ENCODE results near the gene MFSD6L.

The MFSD6L gene

GRCh38 chr17:8799570-8800212 lies 526 bp upstream of the MFSD6L start:
- H3K9ac ChIP-seq (ENCODE audit: low read depth, low read length, poor library complexity, severe bottlenecking), result no peak overlapping the region
- no peak overlapping the region for H3K4me3 ChIP-seq (ENCODE audit: low read length, poor library complexity, severe bottlenecking)
- H3K9me3 ChIP-seq (ENCODE audit: insufficient read depth, low read depth, low read length), result no peaks in the 10 kb centered on the region
- no peak for TF ChIP-seq EZH2phosphoT487 (IDR thresholded peaks at IDR 0.05; ENCODE audit: borderline replicate concordance)
- TF ChIP-seq, protein P1, sequence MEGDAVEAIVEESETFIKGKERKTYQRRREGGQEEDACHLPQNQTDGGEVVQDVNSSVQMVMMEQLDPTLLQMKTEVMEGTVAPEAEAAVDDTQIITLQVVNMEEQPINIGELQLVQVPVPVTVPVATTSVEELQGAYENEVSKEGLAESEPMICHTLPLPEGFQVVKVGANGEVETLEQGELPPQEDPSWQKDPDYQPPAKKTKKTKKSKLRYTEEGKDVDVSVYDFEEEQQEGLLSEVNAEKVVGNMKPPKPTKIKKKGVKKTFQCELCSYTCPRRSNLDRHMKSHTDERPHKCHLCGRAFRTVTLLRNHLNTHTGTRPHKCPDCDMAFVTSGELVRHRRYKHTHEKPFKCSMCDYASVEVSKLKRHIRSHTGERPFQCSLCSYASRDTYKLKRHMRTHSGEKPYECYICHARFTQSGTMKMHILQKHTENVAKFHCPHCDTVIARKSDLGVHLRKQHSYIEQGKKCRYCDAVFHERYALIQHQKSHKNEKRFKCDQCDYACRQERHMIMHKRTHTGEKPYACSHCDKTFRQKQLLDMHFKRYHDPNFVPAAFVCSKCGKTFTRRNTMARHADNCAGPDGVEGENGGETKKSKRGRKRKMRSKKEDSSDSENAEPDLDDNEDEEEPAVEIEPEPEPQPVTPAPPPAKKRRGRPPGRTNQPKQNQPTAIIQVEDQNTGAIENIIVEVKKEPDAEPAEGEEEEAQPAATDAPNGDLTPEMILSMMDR (conservative IDR thresholded peaks at IDR 0.05; ENCODE audit: low read length), result no peak
- no peak overlapping the region for H2AFZ ChIP-seq (ENCODE audit: low read length)
- no peaks in the 10 kb centered on the region for H4K20me1 ChIP-seq (ENCODE audit: insufficient read depth, low read length, poor library complexity, severe bottlenecking)
- H3K79me2 ChIP-seq (ENCODE audit: insufficient read depth, low read length), result no peaks in the 10 kb centered on the region
- H3K27me3 ChIP-seq (ENCODE audit: insufficient read depth, low read length, poor library complexity, severe bottlenecking), result no peaks in the 10 kb centered on the region
- no peaks in the 10 kb centered on the region for H3K9me2 ChIP-seq (replicated peaks; ENCODE audit: low read depth, low read length)
- no peak overlapping the region for H3K4me2 ChIP-seq (ENCODE audit: low read depth, low read length, poor library complexity, severe bottlenecking)
- no peaks in the 10 kb centered on the region for H3F3A ChIP-seq (ENCODE audit: low read depth)
- no peaks in the 10 kb centered on the region for H3K4me1 ChIP-seq (ENCODE audit: insufficient read depth, low read length, poor library complexity, severe bottlenecking)
- peaks cover 29% of the 10 kb centered on the region; the same call in 1 of the 2 replicates for H3K36me3 ChIP-seq (ENCODE audit: insufficient read depth, low read length)

GRCh38 chr17:8798176-8798845 lies 854 bp downstream of the MFSD6L start:
- no peak overlapping the region for H3K4me3 ChIP-seq (ENCODE audit: low read length, poor library complexity, severe bottlenecking)
- no peaks in the 10 kb centered on the region for H3K27me3 ChIP-seq (ENCODE audit: insufficient read depth, low read length, poor library complexity, severe bottlenecking)
- H3K9ac ChIP-seq (ENCODE audit: low read depth, low read length, poor library complexity, severe bottlenecking), result no peak overlapping the region
- H3K79me2 ChIP-seq (ENCODE audit: insufficient read depth, low read length), result no peaks in the 10 kb centered on the region
- H3K4me1 ChIP-seq (ENCODE audit: insufficient read depth, low read length, poor library complexity, severe bottlenecking), result no peaks in the 10 kb centered on the region
- peaks cover 22% of the 10 kb centered on the region; the same call in 1 of the 2 replicates for H3K36me3 ChIP-seq (ENCODE audit: insufficient read depth, low read length)
- H3K9me3 ChIP-seq (ENCODE audit: insufficient read depth, low read depth, low read length), result no peaks in the 10 kb centered on the region
- H3F3A ChIP-seq (ENCODE audit: low read depth), result no peaks in the 10 kb centered on the region
- no peak overlapping the region for H3K4me2 ChIP-seq (ENCODE audit: low read depth, low read length, poor library complexity, severe bottlenecking)
- no peaks in the 10 kb centered on the region for H3K9me2 ChIP-seq (replicated peaks; ENCODE audit: low read depth, low read length)
- no peaks in the 10 kb centered on the region for H4K20me1 ChIP-seq (ENCODE audit: insufficient read depth, low read length, poor library complexity, severe bottlenecking)
- TF ChIP-seq, protein P1 (conservative IDR thresholded peaks at IDR 0.05; ENCODE audit: low read length), result no peak
- TF ChIP-seq EZH2phosphoT487 (IDR thresholded peaks at IDR 0.05; ENCODE audit: borderline replicate concordance), result no peak
- no peak overlapping the region for H2AFZ ChIP-seq (ENCODE audit: low read length)

DNA sequence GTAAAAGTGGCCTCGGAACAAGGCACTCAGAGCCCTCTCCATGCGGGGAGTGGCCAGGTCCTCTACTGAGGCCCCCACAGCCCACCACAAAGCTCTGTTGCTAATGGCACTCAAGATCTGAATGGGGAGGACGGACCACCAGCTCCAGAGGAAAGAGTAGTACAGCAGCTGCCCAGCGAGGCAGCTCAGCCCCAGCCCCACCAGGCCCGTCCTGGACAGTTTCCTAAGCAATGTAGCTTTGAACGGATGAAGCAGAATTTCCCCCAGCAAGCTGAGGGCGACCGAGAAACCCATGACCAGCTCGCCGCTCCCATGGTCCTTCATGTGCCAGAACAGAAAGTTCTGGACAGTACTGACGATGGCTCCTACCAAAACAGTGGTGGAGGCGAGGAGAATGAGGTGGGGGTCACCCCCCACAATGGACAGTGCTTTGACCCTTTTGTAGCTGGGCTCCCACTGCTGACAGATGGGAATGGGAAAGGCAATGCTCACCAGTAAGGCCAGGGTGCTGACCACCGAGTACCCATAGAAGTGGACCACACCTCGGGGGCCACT lies 1.5 kb downstream of the MFSD6L start:
- Histone ChIP-seq H3F3A (ENCODE audit: low read depth) (no peaks in the 10 kb centered on the region), H3K4me1 (ENCODE audit: insufficient read depth, low read length, poor library complexity, severe bottlenecking) (no peaks in the 10 kb centered on the region), H4K20me1 (ENCODE audit: insufficient read depth, low read length, poor library complexity, severe bottlenecking) (no peaks in the 10 kb centered on the region), H3K36me3 (ENCODE audit: insufficient read depth, low read length) (peaks cover 16% of the 10 kb centered on the region; the same call in 1 of the 2 replicates), H3K9me2 (replicated peaks; ENCODE audit: low read depth, low read length) (no peaks in the 10 kb centered on the region), H3K27me3 (ENCODE audit: insufficient read depth, low read length, poor library complexity, severe bottlenecking) (no peaks in the 10 kb centered on the region), H2AFZ (ENCODE audit: low read length) (no peak overlapping the region), H3K4me3 (ENCODE audit: low read length, poor library complexity, severe bottlenecking) (no peak overlapping the region), H3K4me2 (ENCODE audit: low read depth, low read length, poor library complexity, severe bottlenecking) (no peak overlapping the region), H3K9me3 (ENCODE audit: insufficient read depth, low read depth, low read length) (no peaks in the 10 kb centered on the region), H3K79me2 (ENCODE audit: insufficient read depth, low read length) (no peaks in the 10 kb centered on the region), H3K9ac (ENCODE audit: low read depth, low read length, poor library complexity, severe bottlenecking) (no peak overlapping the region)
- TF ChIP-seq, protein P1 (conservative IDR thresholded peaks at IDR 0.05; ENCODE audit: low read length), result no peak
- TF ChIP-seq EZH2phosphoT487 (IDR thresholded peaks at IDR 0.05; ENCODE audit: borderline replicate concordance), result no peak

All from Loucy (cell line).